Measurements from ENCODE around the gene KAZN. TPM values are rescaled to one million over a fixed set of nuclear protein-coding genes. Genes with fewer than 3 reads are reported as not detected.
A peak's percentile ranks its signal among the peaks of the same experiment; 100 is the strongest.

KAZN gene
- total and polyA plus RNA-seq, 2 donors from 2014 or later = 17.4 to 60.8 TPM

GRCh38 chr1:14955402-14955801, 356.9 kb downstream of the KAZN start:
- DNase-seq = peak in 1 of 5 donors; percentile 68
- Histone ChIP-seq H3K9ac (ENCODE audit: low read length in 3 of 3) (no peak overlapping the region), H3K36me3 (ENCODE audit: control insufficient read depth in 2 of 3, insufficient read depth in 3 of 3, low read length in 3 of 3) (no peaks in the 10 kb centered on the region), H3K4me1 (ENCODE audit: control insufficient read depth in 2 of 3, insufficient read depth in 2 of 3, low read depth in 1 of 3, low read length in 3 of 3) (peaks cover 0 to 41% (median 28%) of the 10 kb centered on the region in 3 donors), H3K27ac (ENCODE audit: low read depth in 2 of 2, low read length in 2 of 2) (no peak overlapping the region), H3K27me3 (ENCODE audit: control insufficient read depth, insufficient read depth, low read length) (no peaks in the 10 kb centered on the region), H3K4me3 (ENCODE audit: low read length in 3 of 3) (no peak overlapping the region), H3K9me3 (ENCODE audit: control insufficient read depth in 2 of 3, insufficient read depth in 1 of 3, low read length in 3 of 3) (no peaks in the 10 kb centered on the region)
- intact Hi-C loops (cut with DNase I) = no loop called here
- FAIRE-seq = no peak
- no peak for TF ChIP-seq CTCF (IDR thresholded peaks at IDR 0.05; ENCODE audit: borderline replicate concordance, extremely low read depth, insufficient read depth)

- intact Hi-C loops (cut with DNase I) = no loop called here
- Histone ChIP-seq H3K4me3 (ENCODE audit: low read length in 3 of 3) (no peak overlapping the region), H3K36me3 (ENCODE audit: control insufficient read depth in 2 of 3, insufficient read depth in 3 of 3, low read length in 3 of 3) (peaks cover 0 to 3% (median 0%) of the 10 kb centered on the region in 3 donors), H3K4me1 (ENCODE audit: control insufficient read depth in 2 of 3, insufficient read depth in 2 of 3, low read depth in 1 of 3, low read length in 3 of 3) (peaks cover 0 to 35% (median 23%) of the 10 kb centered on the region in 3 donors), H3K27me3 (ENCODE audit: control insufficient read depth, insufficient read depth, low read length) (no peaks in the 10 kb centered on the region), H3K9ac (ENCODE audit: low read length in 3 of 3) (no peak overlapping the region), H3K27ac (ENCODE audit: low read depth in 2 of 2, low read length in 2 of 2) (no peak overlapping the region), H3K9me3 (ENCODE audit: control insufficient read depth in 2 of 3, insufficient read depth in 1 of 3, low read length in 3 of 3) (no peaks in the 10 kb centered on the region)
- no peak for FAIRE-seq
- TF ChIP-seq CTCF (IDR thresholded peaks at IDR 0.05; ENCODE audit: borderline replicate concordance, extremely low read depth, insufficient read depth) = no peak
- peak in 1 of 5 donors; percentile 41 for DNase-seq
These were observed 357.5 kb downstream of the KAZN start for GRCh38 chr1:14955976-14956375.

GRCh38 chr1:14956579-14957195, 358.2 kb downstream of the KAZN start:
- Histone ChIP-seq H3K9ac (ENCODE audit: low read length in 3 of 3) (no peak overlapping the region), H3K27me3 (ENCODE audit: control insufficient read depth, insufficient read depth, low read length) (no peaks in the 10 kb centered on the region), H3K4me3 (ENCODE audit: low read length in 3 of 3) (no peak overlapping the region), H3K36me3 (ENCODE audit: control insufficient read depth in 2 of 3, insufficient read depth in 3 of 3, low read length in 3 of 3) (peaks cover 0 to 7% (median 7%) of the 10 kb centered on the region in 3 donors), H3K9me3 (ENCODE audit: control insufficient read depth in 2 of 3, insufficient read depth in 1 of 3, low read length in 3 of 3) (no peaks in the 10 kb centered on the region), H3K27ac (ENCODE audit: low read depth in 2 of 2, low read length in 2 of 2) (no peak overlapping the region), H3K4me1 (ENCODE audit: control insufficient read depth in 2 of 3, insufficient read depth in 2 of 3, low read depth in 1 of 3, low read length in 3 of 3) (peaks cover 0 to 32% (median 22%) of the 10 kb centered on the region in 3 donors)
- TF ChIP-seq CTCF (IDR thresholded peaks at IDR 0.05; ENCODE audit: borderline replicate concordance, extremely low read depth, insufficient read depth) = no peak
- intact Hi-C loops (cut with DNase I) = no loop called here
- DNase-seq (no peak), FAIRE-seq (no peak)

Measured in kidney (tissue), 14 donors.